SK-N-SH (cell line): ENCODE results near the gene SYNGR4. TPM values are rescaled to one million over a fixed set of nuclear protein-coding genes. Genes with fewer than 3 reads are reported as not detected.

Source experiments
- CTCF ChIA-PET: fragments of 300-600, 350-600 bp; formaldehyde crosslinking; extraction: SDS; loops from one replicate; lab custom pipeline; 2021; lab: Yijun Ruan, JAX
- POLR2A ChIA-PET: fragments of 350-600 bp; sonication (Branson Sonifier 250); formaldehyde crosslinking; extraction: SDS; loops from one replicate; lab custom pipeline; 2020; ENCODE audit warnings: antibody characterized with exemption, inconsistent platforms; lab: Yijun Ruan, JAX
- DNase-seq: peaks from one replicate; pipeline ENCODE4 v3.0.0; 2012
- H2AFZ ChIP-seq: fragments of 200-600 bp; sonication (generic); 2 replicates; pipeline ENCODE4 v1.8.1; 2016; ENCODE audit warnings: antibody characterized with exemption, mild to moderate bottlenecking, low read depth
- H3F3A ChIP-seq: fragments of 200-600 bp; sonication (generic); replicated peaks from 2 replicates; pipeline ENCODE3; 2016; ENCODE audit warnings: antibody characterized with exemption, mild to moderate bottlenecking; ENCODE audit not compliant: insufficient read depth
- H3K27ac ChIP-seq, 2 experiments: fragments of 200-500 bp in 1 of 2; fragments of 200-600 bp in 1 of 2; sonication (Bioruptor generic) in 1 of 2; sonication (generic), shearing (Covaris generic) in 1 of 2; 2 replicates each; pipeline versions ENCODE4 v1.5.1 to v1.6.1; 2014 to 2016; ENCODE audit warnings: low read depth in 2 of 2, inconsistent platforms in 1 of 2, low read length in 1 of 2, mild to moderate bottlenecking in 1 of 2, mixed read lengths in 1 of 2
- H3K27me3 ChIP-seq: fragments of 200-600 bp; sonication (generic), shearing (Covaris generic); 2 replicates; pipeline ENCODE4 v1.6.1; 2016; ENCODE audit warnings: mixed run types; ENCODE audit not compliant: insufficient read depth
- H3K36me3 ChIP-seq, 2 experiments: fragments of 200-500 bp in 1 of 2; fragments of 200-600 bp in 1 of 2; sonication (Bioruptor generic) in 1 of 2; sonication (generic) in 1 of 2; replicated peaks in 1 of 2; 2 replicates each; pipeline versions ENCODE3 to v1.5.1; 2014 to 2016; ENCODE audit warnings: low read length in 1 of 2, mild to moderate bottlenecking in 1 of 2; ENCODE audit not compliant: insufficient read depth in 2 of 2, control insufficient read depth in 1 of 2
- H3K4me1 ChIP-seq, 2 experiments: fragments of 200-500 bp in 1 of 2; fragments of 200-600 bp in 1 of 2; sonication (Bioruptor generic) in 1 of 2; sonication (generic), shearing (Covaris generic) in 1 of 2; 2 replicates each; pipeline versions ENCODE4 v1.5.1 to v1.6.1; 2014 to 2016; ENCODE audit warnings: low read depth in 1 of 2, low read length in 1 of 2, mixed run types in 1 of 2; ENCODE audit not compliant: insufficient read depth in 2 of 2, control insufficient read depth in 1 of 2
- H3K4me2 ChIP-seq: fragments of 200-600 bp; sonication (generic), shearing (Covaris generic); 2 replicates; pipeline ENCODE4 v1.6.1; 2017; ENCODE audit warnings: mixed run types
- H3K4me3 ChIP-seq, 2 experiments: fragments of 200-500 bp in 1 of 2; fragments of 200-600 bp in 1 of 2; sonication (Bioruptor generic) in 1 of 2; sonication (generic), shearing (Covaris generic) in 1 of 2; 2 replicates each; pipeline versions ENCODE4 v1.5.1 to v1.8.1; 2014 to 2016; ENCODE audit warnings: low read depth in 2 of 2, inconsistent platforms in 1 of 2, low read length in 1 of 2, mild to moderate bottlenecking in 1 of 2, mixed read lengths in 1 of 2, moderate library complexity in 1 of 2
- H3K79me2 ChIP-seq: fragments of 200-600 bp; sonication (generic); 2 replicates; pipeline ENCODE4 v1.8.1; 2017; ENCODE audit warnings: mild to moderate bottlenecking; ENCODE audit not compliant: insufficient read depth
- H3K9ac ChIP-seq: fragments of 200-600 bp; sonication (generic); 2 replicates; pipeline ENCODE4 v1.6.1; 2017; ENCODE audit warnings: mixed run types
- H3K9me2 ChIP-seq: fragments of 200-600 bp; sonication (generic); 2 replicates; pipeline ENCODE4 v1.6.1; 2017; ENCODE audit warnings: mixed run types
- H3K9me3 ChIP-seq: fragments of 200-600 bp; sonication (generic); 2 replicates; pipeline ENCODE4 v1.6.1; 2017; ENCODE audit warnings: mixed run types, mild to moderate bottlenecking, moderate library complexity
- H4K20me1 ChIP-seq: fragments of 200-600 bp; sonication (generic); 2 replicates; pipeline ENCODE4 v1.6.1; 2017; ENCODE audit warnings: mild to moderate bottlenecking, mixed run types; ENCODE audit not compliant: insufficient read depth
- CHD2 ChIP-seq: fragments of 150-350 bp; IDR thresholded peaks from 2 replicates; pipeline ENCODE4 v1.6.1; 2018; ENCODE audit warnings: low read length; ENCODE audit not compliant: partially characterized antibody
- ELF1 ChIP-seq: IDR thresholded peaks from 2 replicates; pipeline ENCODE4 v1.4.0; 2012
- EP300 ChIP-seq, 2 experiments: IDR thresholded peaks; 2 replicates each; pipeline versions ENCODE4 v1.4.0 to v1.6.1; 2012; ENCODE audit warnings: borderline replicate concordance in 1 of 2, low read depth in 1 of 2, low read length in 1 of 2
- EZH2phosphoT487 ChIP-seq: fragments of 200-600 bp; sonication (generic); IDR thresholded peaks from 2 replicates; pipeline ENCODE4 v1.6.1; 2017; ENCODE audit warnings: low read depth, mixed run types, mild to moderate bottlenecking, antibody characterized with exemption, moderate library complexity, borderline replicate concordance
- FOSL2 ChIP-seq: IDR thresholded peaks from 2 replicates; pipeline ENCODE4 v1.4.0; 2012; ENCODE audit warnings: low read depth, mild to moderate bottlenecking, moderate library complexity, borderline replicate concordance
- GATA2 ChIP-seq: sonication (generic); formaldehyde crosslinking; IDR thresholded peaks from 2 replicates; pipeline ENCODE4 v1.5.0; 2020; ENCODE audit warnings: mild to moderate bottlenecking, missing genetic modification reagents
- MEF2A ChIP-seq: IDR thresholded peaks from 2 replicates; pipeline ENCODE4 v1.4.0; 2012; ENCODE audit warnings: low read depth, borderline replicate concordance
- MXI1 ChIP-seq: IDR thresholded peaks from 2 replicates; pipeline ENCODE4 v1.6.1; 2012; ENCODE audit warnings: mild to moderate bottlenecking, low read depth, low read length, improper control_type of control experiment
- NFIC ChIP-seq: IDR thresholded peaks from 2 replicates; pipeline ENCODE4 v1.4.0; 2012; ENCODE audit warnings: borderline replicate concordance
- POLR2AphosphoS5 ChIP-seq: IDR thresholded peaks from 2 replicates; pipeline ENCODE4 v1.6.1; 2012; ENCODE audit warnings: low read depth, low read length
- RCOR1 ChIP-seq: fragments of 150-350 bp; IDR thresholded peaks from 2 replicates; pipeline ENCODE4 v1.6.1; 2017; ENCODE audit warnings: antibody characterized with exemption, low read length
- RFX5 ChIP-seq: IDR thresholded peaks from 2 replicates; pipeline ENCODE4 v1.6.1; 2012; ENCODE audit warnings: mild to moderate bottlenecking, improper control_type of control experiment, low read length
- RXRA ChIP-seq: IDR thresholded peaks from 2 replicates; pipeline ENCODE4 v1.4.0; 2012; ENCODE audit warnings: low read depth, mild to moderate bottlenecking, borderline replicate concordance
- SMC3 ChIP-seq: IDR thresholded peaks from 2 replicates; pipeline ENCODE4 v1.6.1; 2012; ENCODE audit warnings: low read depth, low read length, improper control_type of control experiment
- TCF12 ChIP-seq: IDR thresholded peaks from 2 replicates; pipeline ENCODE4 v1.4.0; 2012
- WGBS: methylation state at CpG from one replicate; pipeline ENCODE4 v1.1.6; 2017; ENCODE audit warnings: low lambda C conversion rate; 5-methylcytosine and 5-hydroxymethylcytosine counted together
- polyA plus RNA-seq, 3 experiments: library from polyadenylated mRNA; depleted of rRNA; stranded (reverse); fragments of >200 nt; gene quantifications; 2 replicates each; pipeline ENCODE4 v1.2.3, GENCODE V29; 2012
- TF ChIP-seq, protein P1 (sequence below): fragments of 150-350 bp; IDR thresholded peaks from 2 replicates; pipeline ENCODE4 v1.6.1; 2017; ENCODE audit warnings: antibody characterized with exemption, low read length, low read depth, borderline replicate concordance
- TF ChIP-seq, protein P2 (sequence below): fragments of 200-600 bp; sonication (generic); IDR thresholded peaks from 2 replicates; pipeline ENCODE4 v1.6.1; 2017; ENCODE audit warnings: antibody characterized with exemption, mild to moderate bottlenecking, moderate library complexity
- TF ChIP-seq, protein P3 (sequence below): IDR thresholded peaks from 2 replicates; pipeline ENCODE4 v1.6.1; 2012; ENCODE audit warnings: mild to moderate bottlenecking, low read depth, low read length, moderate library complexity
- TF ChIP-seq, protein P4 (sequence below): IDR thresholded peaks from 2 replicates; pipeline ENCODE4 v1.4.0; 2012; ENCODE audit warnings: low read depth, borderline replicate concordance

The SYNGR4 gene
- polyA plus RNA-seq, 1 of the 3 experiments (the other 2 are of a cell fraction): 0.08 TPM

DNA sequence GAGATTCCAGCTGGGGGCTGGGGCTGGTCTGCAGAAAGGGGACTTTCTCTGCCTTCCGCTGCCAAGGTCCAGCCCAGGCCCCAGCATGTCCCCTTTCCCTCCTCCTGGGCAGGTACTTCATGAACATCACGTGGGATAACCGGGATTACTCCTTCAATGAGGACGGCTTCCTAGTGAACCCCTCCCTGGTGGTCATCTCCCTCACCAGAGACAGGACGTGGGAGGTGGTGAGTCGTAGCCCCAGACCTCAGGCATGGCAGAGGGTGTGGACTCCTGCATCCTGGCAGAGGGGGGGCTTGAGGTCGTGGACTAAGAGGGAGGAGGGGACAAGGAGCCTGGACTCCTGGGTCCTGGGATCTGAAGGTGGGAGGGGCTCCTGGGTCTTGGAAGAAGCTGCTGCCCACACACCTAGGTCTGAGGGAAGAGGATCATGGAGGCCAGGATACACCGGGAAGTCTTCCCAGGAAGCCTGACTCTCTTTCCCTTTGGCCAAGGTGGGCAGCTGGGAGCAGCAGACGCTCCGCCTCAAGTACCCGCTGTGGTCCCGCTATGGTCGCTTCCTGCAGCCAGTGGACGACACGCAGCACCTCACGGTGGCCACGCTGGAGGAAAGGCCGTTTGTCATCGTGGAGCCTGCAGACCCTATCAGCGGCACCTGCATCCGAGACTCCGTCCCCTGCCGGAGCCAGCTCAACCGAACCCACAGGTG lies 49.9 kb downstream of the SYNGR4 start:
- TF ChIP-seq ELF1 (no peak), MEF2A (no peak), TCF12 (no peak), SMC3 (no peak), RXRA (no peak)
- TF ChIP-seq, protein P1, sequence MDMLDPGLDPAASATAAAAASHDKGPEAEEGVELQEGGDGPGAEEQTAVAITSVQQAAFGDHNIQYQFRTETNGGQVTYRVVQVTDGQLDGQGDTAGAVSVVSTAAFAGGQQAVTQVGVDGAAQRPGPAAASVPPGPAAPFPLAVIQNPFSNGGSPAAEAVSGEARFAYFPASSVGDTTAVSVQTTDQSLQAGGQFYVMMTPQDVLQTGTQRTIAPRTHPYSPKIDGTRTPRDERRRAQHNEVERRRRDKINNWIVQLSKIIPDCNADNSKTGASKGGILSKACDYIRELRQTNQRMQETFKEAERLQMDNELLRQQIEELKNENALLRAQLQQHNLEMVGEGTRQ: no peak
- TF ChIP-seq, protein P2, sequence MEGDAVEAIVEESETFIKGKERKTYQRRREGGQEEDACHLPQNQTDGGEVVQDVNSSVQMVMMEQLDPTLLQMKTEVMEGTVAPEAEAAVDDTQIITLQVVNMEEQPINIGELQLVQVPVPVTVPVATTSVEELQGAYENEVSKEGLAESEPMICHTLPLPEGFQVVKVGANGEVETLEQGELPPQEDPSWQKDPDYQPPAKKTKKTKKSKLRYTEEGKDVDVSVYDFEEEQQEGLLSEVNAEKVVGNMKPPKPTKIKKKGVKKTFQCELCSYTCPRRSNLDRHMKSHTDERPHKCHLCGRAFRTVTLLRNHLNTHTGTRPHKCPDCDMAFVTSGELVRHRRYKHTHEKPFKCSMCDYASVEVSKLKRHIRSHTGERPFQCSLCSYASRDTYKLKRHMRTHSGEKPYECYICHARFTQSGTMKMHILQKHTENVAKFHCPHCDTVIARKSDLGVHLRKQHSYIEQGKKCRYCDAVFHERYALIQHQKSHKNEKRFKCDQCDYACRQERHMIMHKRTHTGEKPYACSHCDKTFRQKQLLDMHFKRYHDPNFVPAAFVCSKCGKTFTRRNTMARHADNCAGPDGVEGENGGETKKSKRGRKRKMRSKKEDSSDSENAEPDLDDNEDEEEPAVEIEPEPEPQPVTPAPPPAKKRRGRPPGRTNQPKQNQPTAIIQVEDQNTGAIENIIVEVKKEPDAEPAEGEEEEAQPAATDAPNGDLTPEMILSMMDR: no peak
- H3F3A ChIP-seq: no peaks in the 10 kb centered on the region
- H3K27me3 ChIP-seq: no peaks in the 10 kb centered on the region
- POLR2A ChIA-PET: no interaction called here
- CTCF ChIA-PET: interaction anchor here (0.5 to 1.8 kb wide), 3 partner anchors 75 to 787 kb away, joined by 3 read pairs; no protein-coding TSS in a partner anchor
- no peaks in the 10 kb centered on the region for H4K20me1 ChIP-seq
- 70% methylated on average over 18 of the region's 24 CpGs for WGBS
- no peak overlapping the region for H3K4me3 ChIP-seq
- peak overlapping the region in 1 of 2 experiments; percentile 11; a peak in 1 of 4 replicates for H3K27ac ChIP-seq
- no peak for DNase-seq
- no peak overlapping the region for H3K4me2 ChIP-seq
- H3K79me2 ChIP-seq: no peaks in the 10 kb centered on the region
- no peak overlapping the region for H3K9ac ChIP-seq
- H2AFZ ChIP-seq: no peak overlapping the region; the same call in 1 of the 2 replicates
- no peaks in the 10 kb centered on the region for H3K36me3 ChIP-seq
- H3K9me3 ChIP-seq: no peaks in the 10 kb centered on the region
- H3K9me2 ChIP-seq: no peaks in the 10 kb centered on the region
- H3K4me1 ChIP-seq: no peaks in the 10 kb centered on the region; a peak in 1 of 4 replicates

DNA sequence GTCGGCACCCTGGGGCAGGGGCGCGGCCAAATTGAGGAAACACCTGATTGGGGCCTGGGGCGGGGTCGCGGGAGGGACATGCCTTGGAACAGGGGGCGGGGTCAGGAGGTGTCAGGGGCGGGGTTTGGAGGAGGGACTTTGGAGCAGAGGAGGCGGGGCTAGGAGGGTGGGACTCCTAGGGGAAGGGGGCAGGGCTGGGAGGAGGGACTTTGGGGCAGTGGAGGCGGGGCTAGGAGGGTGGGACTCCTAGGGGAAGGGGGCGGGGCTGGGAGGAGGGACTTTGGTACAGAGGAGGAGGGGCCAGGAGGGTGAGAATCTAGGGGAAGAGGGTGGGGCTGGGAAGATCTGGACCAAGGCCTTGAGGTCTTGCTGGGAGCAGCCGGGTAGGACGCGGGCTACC lies 51.2 kb downstream of the SYNGR4 start:
- ChIA-PET CTCF (interaction anchor here (0.9 to 1.8 kb wide), 2 partner anchors 8 to 168 kb away, joined by 3 read pairs; no protein-coding TSS in a partner anchor), POLR2A (no interaction called here)
- Histone ChIP-seq H3K79me2 (no peaks in the 10 kb centered on the region), H4K20me1 (no peaks in the 10 kb centered on the region), H2AFZ (no peak overlapping the region), H3K4me2 (no peak overlapping the region), H3K36me3 (no peaks in the 10 kb centered on the region), H3K4me1 (no peaks in the 10 kb centered on the region; a peak in 1 of 4 replicates), H3K9me3 (no peaks in the 10 kb centered on the region), H3K9ac (no peak overlapping the region), H3K9me2 (no peaks in the 10 kb centered on the region), H3K27me3 (no peaks in the 10 kb centered on the region), H3K4me3 (no peak overlapping the region), H3K27ac (no peak overlapping the region), H3F3A (no peaks in the 10 kb centered on the region)
- peak; percentile 82 for DNase-seq
- TF ChIP-seq RCOR1: no peak
- TF ChIP-seq FOSL2: no peak
- TF ChIP-seq EZH2phosphoT487: no peak
- no peak for TF ChIP-seq GATA2 (CRISPR knock-in tag)
- TF ChIP-seq, protein P3, sequence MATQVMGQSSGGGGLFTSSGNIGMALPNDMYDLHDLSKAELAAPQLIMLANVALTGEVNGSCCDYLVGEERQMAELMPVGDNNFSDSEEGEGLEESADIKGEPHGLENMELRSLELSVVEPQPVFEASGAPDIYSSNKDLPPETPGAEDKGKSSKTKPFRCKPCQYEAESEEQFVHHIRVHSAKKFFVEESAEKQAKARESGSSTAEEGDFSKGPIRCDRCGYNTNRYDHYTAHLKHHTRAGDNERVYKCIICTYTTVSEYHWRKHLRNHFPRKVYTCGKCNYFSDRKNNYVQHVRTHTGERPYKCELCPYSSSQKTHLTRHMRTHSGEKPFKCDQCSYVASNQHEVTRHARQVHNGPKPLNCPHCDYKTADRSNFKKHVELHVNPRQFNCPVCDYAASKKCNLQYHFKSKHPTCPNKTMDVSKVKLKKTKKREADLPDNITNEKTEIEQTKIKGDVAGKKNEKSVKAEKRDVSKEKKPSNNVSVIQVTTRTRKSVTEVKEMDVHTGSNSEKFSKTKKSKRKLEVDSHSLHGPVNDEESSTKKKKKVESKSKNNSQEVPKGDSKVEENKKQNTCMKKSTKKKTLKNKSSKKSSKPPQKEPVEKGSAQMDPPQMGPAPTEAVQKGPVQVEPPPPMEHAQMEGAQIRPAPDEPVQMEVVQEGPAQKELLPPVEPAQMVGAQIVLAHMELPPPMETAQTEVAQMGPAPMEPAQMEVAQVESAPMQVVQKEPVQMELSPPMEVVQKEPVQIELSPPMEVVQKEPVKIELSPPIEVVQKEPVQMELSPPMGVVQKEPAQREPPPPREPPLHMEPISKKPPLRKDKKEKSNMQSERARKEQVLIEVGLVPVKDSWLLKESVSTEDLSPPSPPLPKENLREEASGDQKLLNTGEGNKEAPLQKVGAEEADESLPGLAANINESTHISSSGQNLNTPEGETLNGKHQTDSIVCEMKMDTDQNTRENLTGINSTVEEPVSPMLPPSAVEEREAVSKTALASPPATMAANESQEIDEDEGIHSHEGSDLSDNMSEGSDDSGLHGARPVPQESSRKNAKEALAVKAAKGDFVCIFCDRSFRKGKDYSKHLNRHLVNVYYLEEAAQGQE: no peak
- TF ChIP-seq EP300 (IDR thresholded peaks at IDR 0.05; ENCODE audit: borderline replicate concordance in 1 of 2, low read depth in 1 of 2, low read length in 1 of 2): no peak
- no peak for TF ChIP-seq POLR2AphosphoS5
- no peak for TF ChIP-seq SMC3
- TF ChIP-seq RFX5: no peak
- TF ChIP-seq NFIC: no peak
- TF ChIP-seq MEF2A: no peak
- TF ChIP-seq MXI1: no peak
- TF ChIP-seq CHD2: no peak
- TF ChIP-seq, protein P4, sequence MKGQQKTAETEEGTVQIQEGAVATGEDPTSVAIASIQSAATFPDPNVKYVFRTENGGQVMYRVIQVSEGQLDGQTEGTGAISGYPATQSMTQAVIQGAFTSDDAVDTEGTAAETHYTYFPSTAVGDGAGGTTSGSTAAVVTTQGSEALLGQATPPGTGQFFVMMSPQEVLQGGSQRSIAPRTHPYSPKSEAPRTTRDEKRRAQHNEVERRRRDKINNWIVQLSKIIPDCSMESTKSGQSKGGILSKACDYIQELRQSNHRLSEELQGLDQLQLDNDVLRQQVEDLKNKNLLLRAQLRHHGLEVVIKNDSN: no peak
- WGBS: 87% methylated on average over 14 of the region's 14 CpGs
